ENCODE measurements around the gene PKIG.

The PKIG gene

DNA sequence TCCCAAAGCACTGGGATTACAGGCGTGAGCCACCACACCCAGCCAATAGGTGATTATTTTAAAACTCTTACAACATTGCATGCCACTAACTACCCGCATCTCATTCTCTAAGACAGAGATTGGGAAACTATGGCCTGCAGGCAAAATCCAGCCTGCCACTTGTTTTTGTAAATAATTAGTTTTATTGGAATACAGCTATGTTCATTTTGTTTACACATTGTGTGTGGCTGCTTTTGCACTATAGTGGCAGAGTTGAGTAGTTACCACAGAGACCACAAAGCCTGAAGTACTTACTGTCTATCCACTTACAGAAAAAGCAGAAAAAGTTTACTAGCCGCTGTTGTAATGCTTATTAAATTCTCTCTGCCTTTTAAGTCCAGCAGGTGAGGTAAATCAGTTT lies 16.4 kb upstream of the PKIG start:
- TF ChIP-seq, protein P1, sequence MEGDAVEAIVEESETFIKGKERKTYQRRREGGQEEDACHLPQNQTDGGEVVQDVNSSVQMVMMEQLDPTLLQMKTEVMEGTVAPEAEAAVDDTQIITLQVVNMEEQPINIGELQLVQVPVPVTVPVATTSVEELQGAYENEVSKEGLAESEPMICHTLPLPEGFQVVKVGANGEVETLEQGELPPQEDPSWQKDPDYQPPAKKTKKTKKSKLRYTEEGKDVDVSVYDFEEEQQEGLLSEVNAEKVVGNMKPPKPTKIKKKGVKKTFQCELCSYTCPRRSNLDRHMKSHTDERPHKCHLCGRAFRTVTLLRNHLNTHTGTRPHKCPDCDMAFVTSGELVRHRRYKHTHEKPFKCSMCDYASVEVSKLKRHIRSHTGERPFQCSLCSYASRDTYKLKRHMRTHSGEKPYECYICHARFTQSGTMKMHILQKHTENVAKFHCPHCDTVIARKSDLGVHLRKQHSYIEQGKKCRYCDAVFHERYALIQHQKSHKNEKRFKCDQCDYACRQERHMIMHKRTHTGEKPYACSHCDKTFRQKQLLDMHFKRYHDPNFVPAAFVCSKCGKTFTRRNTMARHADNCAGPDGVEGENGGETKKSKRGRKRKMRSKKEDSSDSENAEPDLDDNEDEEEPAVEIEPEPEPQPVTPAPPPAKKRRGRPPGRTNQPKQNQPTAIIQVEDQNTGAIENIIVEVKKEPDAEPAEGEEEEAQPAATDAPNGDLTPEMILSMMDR (IDR thresholded peaks at IDR 0.05; ENCODE audit: extremely low read depth, insufficient read depth, missing control alignments) = no peak
- DNase-seq (ENCODE audit: low spot score) = no peak
- in situ Hi-C loops (cut with MboI; ENCODE audit: low pct_unique_long_range_greater_than_20kb, low sequenced_read_pairs, unreplicated experiment) = no loop called here

- no peak for DNase-seq (ENCODE audit: low spot score)
- in situ Hi-C loops (cut with MboI; ENCODE audit: low pct_unique_long_range_greater_than_20kb, low sequenced_read_pairs, unreplicated experiment) = no loop called here
- TF ChIP-seq, protein P1 (IDR thresholded peaks at IDR 0.05; ENCODE audit: extremely low read depth, insufficient read depth, missing control alignments) = no peak
Observed at GRCh38 chr20:44566811-44567210, 15.6 kb upstream of the PKIG start.

DNA sequence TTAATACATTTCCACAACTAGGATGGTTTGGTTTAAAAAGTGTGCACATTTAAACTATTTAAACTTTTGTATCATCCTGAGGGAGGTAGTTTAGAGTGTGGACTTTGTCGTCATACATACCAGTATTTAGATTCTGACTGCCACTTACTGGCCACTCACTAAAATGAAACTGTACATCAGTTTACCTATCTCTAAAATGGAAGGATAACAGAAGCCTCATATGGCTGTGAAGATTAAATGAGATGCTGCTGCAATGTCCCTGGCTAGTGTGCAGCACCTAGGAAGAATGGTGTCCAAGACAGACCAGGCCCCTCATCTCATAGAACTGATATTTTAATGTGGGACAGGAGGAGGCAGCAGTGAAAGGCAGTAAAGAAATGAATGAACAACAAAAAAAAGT lies 12.0 kb upstream of the PKIG start:
- DNase-seq (ENCODE audit: low spot score) = no peak
- in situ Hi-C loops (cut with MboI; ENCODE audit: low pct_unique_long_range_greater_than_20kb, low sequenced_read_pairs, unreplicated experiment) = no loop called here
- TF ChIP-seq, protein P1 (IDR thresholded peaks at IDR 0.05; ENCODE audit: extremely low read depth, insufficient read depth, missing control alignments) = no peak

- in situ Hi-C loops (cut with MboI; ENCODE audit: low pct_unique_long_range_greater_than_20kb, low sequenced_read_pairs, unreplicated experiment) = no loop called here
- TF ChIP-seq, protein P1 (IDR thresholded peaks at IDR 0.05; ENCODE audit: extremely low read depth, insufficient read depth, missing control alignments) = no peak
- no peak for DNase-seq (ENCODE audit: low spot score)
Observed at GRCh38 chr20:44571362-44571988, 10.9 kb upstream of the PKIG start.

DNA sequence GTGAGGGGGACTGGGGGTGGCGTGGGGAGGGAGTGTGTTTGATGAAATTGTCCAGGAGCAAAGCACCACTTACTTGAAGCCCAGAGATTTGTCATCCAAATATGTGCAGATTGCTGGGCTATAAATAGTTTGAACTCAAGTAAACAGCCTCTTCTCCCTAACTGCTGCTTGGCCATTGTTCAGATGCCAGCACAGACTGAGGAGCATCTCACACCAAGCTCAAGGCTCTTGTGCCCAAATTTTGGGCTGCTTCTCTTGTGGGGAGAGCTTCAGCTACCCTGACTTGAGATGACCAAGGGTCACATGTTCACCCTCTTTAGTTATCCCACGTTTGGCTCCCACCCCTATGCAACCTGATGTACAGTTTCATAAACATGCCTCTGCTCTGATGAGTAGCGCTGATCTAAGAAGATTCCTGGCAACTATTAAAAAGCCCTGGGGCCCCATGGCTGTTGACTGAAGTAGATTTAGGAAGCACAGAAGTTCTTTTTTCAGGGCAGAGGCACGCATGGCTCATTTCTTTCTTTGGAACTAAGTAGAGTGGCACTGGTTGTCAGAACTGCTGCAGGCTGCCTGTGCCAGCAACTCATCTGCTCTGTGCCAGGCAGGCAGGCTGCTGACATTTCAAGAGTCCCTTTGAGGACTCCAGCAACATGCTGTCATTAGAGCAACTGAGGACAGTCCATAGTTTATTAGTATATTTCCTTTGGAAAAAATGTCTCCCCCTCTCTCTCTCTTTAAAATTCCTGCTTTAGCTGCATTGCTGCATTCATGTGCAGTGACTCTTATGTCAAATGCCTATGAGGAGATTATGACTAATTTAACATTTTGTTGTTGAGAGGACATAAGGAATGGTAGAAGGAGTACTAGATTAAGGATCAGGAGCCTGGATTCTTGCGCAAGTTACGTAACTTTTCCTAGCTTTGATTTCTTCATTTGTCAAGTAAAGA lies 9.6 kb upstream of the PKIG start:
- TF ChIP-seq, protein P1 (IDR thresholded peaks at IDR 0.05; ENCODE audit: extremely low read depth, insufficient read depth, missing control alignments) = no peak
- in situ Hi-C loops (cut with MboI; ENCODE audit: low pct_unique_long_range_greater_than_20kb, low sequenced_read_pairs, unreplicated experiment) = no loop called here
- no peak for DNase-seq (ENCODE audit: low spot score)

DNA sequence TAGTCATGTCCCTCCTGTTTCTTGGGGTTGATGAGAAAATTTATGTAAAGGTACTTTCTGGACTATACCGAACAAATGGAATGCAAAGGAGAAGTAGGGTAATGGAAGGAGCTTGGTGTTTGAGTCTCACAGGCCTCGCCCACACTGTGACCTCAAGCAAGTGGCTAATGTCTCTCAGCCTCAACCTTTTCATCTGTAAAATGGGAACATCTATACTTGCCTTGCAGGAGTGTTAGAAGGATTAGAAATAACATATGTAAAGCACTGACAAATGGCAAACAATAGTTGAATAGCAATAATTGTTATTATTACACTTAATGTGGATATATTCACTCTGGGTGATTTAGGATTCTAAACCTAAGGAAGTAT lies 8.9 kb upstream of the PKIG start:
- in situ Hi-C loops (cut with MboI; ENCODE audit: low pct_unique_long_range_greater_than_20kb, low sequenced_read_pairs, unreplicated experiment) = no loop called here
- TF ChIP-seq, protein P1 (IDR thresholded peaks at IDR 0.05; ENCODE audit: extremely low read depth, insufficient read depth, missing control alignments) = no peak
- DNase-seq (ENCODE audit: low spot score) = no peak
